SK-N-MC (cell line): Measurements from ENCODE around the gene ECPAS.
A peak's percentile ranks its signal among the peaks of the same experiment; 100 is the strongest.

Experiments
- EZH2 ChIP-seq: fragments of 200-600 bp; sonication (generic); IDR thresholded peaks from one replicate; pipeline ENCODE4 v1.6.1; 2017; ENCODE audit warnings: antibody characterized with exemption
- POLR2AphosphoS5 ChIP-seq: IDR thresholded peaks from 2 replicates; pipeline ENCODE4 v1.6.1; 2012; ENCODE audit warnings: mild to moderate bottlenecking, low read depth, low read length, borderline replicate concordance

- TF ChIP-seq EZH2 (no peak), POLR2AphosphoS5 (peak; percentile 64)
Observed at GRCh38 chr9:111525056-111525977, 41.1 kb upstream of the ECPAS start, which contains the start of gene ZNF483.
